ENCODE measurements around the gene SPNS2. TPM values are rescaled to one million over a fixed set of nuclear protein-coding genes. Genes with fewer than 3 reads are reported as not detected.
A peak's percentile ranks its signal among the peaks of the same experiment; 100 is the strongest.

The SPNS2 gene, protein sequence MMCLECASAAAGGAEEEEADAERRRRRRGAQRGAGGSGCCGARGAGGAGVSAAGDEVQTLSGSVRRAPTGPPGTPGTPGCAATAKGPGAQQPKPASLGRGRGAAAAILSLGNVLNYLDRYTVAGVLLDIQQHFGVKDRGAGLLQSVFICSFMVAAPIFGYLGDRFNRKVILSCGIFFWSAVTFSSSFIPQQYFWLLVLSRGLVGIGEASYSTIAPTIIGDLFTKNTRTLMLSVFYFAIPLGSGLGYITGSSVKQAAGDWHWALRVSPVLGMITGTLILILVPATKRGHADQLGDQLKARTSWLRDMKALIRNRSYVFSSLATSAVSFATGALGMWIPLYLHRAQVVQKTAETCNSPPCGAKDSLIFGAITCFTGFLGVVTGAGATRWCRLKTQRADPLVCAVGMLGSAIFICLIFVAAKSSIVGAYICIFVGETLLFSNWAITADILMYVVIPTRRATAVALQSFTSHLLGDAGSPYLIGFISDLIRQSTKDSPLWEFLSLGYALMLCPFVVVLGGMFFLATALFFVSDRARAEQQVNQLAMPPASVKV
- polyA plus RNA-seq: 39.7 and 57.5 TPM in 2 replicates
- 29.3 and 36.8 TPM in 2 replicates for polyA minus RNA-seq

DNA sequence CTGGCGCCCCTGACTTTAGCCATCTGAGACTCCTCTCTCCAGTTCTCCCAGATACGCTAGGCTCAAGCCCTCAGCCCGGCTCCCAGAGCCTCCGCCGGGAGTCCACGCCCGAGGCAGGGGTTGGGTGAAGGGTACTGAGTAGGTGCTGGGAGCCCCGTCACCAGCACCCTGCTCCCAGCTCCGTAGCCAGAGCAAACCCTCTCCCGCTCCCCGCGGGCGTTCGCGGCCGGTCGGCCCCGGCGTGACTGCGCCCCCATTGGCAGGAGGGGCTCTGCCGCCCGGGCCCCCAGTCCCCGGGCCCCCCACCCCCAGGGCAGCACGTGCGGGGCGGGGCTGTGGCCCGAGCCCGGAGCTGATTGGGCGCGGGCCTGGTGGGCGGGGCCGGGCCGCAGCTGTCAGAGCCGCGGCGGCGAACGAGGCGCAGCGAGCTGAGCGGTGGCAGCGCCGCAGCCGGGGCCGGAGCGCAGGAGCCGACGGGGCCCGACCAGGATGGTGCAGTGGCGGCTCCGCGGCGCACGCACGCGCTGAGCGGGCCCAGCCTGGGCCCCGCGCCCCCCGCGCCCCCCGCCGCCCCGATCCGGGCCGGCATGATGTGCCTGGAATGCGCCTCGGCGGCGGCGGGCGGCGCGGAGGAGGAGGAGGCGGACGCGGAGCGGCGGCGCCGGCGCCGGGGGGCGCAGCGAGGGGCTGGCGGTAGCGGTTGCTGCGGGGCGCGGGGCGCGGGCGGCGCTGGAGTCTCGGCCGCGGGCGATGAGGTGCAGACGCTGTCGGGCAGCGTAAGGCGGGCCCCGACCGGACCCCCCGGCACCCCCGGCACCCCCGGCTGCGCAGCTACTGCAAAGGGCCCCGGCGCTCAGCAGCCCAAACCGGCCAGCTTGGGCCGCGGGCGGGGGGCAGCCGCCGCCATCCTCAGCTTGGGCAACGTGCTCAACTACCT lies at the start of gene SPNS2:
Gene SPNS2 (plus strand): TSS at position 421 of the 937 bp plus-strand sequence. CDS start 167 bp downstream, at position 588.
- no peaks in the 10 kb centered on the region for H3K9me2 ChIP-seq (ENCODE audit: insufficient read depth, low read length)
- H3K4me3 ChIP-seq (ENCODE audit: low read length): peak within 1 kb of the TSS; percentile 97
- H3K27me3 ChIP-seq (ENCODE audit: insufficient read depth, low read depth, low read length): peaks cover 11% of the 10 kb centered on the region
- H3K9me3 ChIP-seq (ENCODE audit: low read length): no peaks in the 10 kb centered on the region
- H3F3A ChIP-seq (ENCODE audit: insufficient read depth, low read length, poor library complexity, severe bottlenecking): peaks cover 4% of the 10 kb centered on the region
- peaks cover 11% of the 10 kb centered on the region for H3K79me2 ChIP-seq (replicated peaks; ENCODE audit: insufficient read depth, low read length)
- H4K20me1 ChIP-seq (ENCODE audit: insufficient read depth): no peaks in the 10 kb centered on the region
- TF ChIP-seq, protein P1, sequence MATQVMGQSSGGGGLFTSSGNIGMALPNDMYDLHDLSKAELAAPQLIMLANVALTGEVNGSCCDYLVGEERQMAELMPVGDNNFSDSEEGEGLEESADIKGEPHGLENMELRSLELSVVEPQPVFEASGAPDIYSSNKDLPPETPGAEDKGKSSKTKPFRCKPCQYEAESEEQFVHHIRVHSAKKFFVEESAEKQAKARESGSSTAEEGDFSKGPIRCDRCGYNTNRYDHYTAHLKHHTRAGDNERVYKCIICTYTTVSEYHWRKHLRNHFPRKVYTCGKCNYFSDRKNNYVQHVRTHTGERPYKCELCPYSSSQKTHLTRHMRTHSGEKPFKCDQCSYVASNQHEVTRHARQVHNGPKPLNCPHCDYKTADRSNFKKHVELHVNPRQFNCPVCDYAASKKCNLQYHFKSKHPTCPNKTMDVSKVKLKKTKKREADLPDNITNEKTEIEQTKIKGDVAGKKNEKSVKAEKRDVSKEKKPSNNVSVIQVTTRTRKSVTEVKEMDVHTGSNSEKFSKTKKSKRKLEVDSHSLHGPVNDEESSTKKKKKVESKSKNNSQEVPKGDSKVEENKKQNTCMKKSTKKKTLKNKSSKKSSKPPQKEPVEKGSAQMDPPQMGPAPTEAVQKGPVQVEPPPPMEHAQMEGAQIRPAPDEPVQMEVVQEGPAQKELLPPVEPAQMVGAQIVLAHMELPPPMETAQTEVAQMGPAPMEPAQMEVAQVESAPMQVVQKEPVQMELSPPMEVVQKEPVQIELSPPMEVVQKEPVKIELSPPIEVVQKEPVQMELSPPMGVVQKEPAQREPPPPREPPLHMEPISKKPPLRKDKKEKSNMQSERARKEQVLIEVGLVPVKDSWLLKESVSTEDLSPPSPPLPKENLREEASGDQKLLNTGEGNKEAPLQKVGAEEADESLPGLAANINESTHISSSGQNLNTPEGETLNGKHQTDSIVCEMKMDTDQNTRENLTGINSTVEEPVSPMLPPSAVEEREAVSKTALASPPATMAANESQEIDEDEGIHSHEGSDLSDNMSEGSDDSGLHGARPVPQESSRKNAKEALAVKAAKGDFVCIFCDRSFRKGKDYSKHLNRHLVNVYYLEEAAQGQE (IDR thresholded peaks at IDR 0.05; ENCODE audit: borderline replicate concordance): no peak
- TF ChIP-seq POLR2AphosphoS5 (IDR thresholded peaks at IDR 0.05) (peak; percentile 92), RAD21 (conservative IDR thresholded peaks at IDR 0.05) (no peak), TAF1 (IDR thresholded peaks at IDR 0.05; ENCODE audit: low read depth) (peak; percentile 81), MXI1 (conservative IDR thresholded peaks at IDR 0.05; ENCODE audit: poor library complexity, severe bottlenecking) (peak; percentile 31), SMC3 (conservative IDR thresholded peaks at IDR 0.05; ENCODE audit: poor library complexity) (no peak), EZH2 (IDR thresholded peaks at IDR 0.05; ENCODE audit: borderline replicate concordance, insufficient read depth, low read length, poor library complexity, severe bottlenecking) (no peak)
- TF ChIP-seq, protein P2, sequence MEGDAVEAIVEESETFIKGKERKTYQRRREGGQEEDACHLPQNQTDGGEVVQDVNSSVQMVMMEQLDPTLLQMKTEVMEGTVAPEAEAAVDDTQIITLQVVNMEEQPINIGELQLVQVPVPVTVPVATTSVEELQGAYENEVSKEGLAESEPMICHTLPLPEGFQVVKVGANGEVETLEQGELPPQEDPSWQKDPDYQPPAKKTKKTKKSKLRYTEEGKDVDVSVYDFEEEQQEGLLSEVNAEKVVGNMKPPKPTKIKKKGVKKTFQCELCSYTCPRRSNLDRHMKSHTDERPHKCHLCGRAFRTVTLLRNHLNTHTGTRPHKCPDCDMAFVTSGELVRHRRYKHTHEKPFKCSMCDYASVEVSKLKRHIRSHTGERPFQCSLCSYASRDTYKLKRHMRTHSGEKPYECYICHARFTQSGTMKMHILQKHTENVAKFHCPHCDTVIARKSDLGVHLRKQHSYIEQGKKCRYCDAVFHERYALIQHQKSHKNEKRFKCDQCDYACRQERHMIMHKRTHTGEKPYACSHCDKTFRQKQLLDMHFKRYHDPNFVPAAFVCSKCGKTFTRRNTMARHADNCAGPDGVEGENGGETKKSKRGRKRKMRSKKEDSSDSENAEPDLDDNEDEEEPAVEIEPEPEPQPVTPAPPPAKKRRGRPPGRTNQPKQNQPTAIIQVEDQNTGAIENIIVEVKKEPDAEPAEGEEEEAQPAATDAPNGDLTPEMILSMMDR (IDR thresholded peaks at IDR 0.05; ENCODE audit: poor library complexity, severe bottlenecking): no peak
- peak within 1 kb of the TSS; percentile 75 for H2AFZ ChIP-seq (ENCODE audit: low read depth, low read length)
- peak within 1 kb of the TSS; percentile 81 for H3K27ac ChIP-seq (ENCODE audit: low read length)
- peak within 1 kb of the TSS; percentile 76 for H3K4me2 ChIP-seq (ENCODE audit: low read length)
- H3K9ac ChIP-seq (ENCODE audit: low read length): peak within 1 kb of the TSS; percentile 95
- no peaks in the 10 kb centered on the region for H3K36me3 ChIP-seq (ENCODE audit: insufficient read depth, low read length)

DNA sequence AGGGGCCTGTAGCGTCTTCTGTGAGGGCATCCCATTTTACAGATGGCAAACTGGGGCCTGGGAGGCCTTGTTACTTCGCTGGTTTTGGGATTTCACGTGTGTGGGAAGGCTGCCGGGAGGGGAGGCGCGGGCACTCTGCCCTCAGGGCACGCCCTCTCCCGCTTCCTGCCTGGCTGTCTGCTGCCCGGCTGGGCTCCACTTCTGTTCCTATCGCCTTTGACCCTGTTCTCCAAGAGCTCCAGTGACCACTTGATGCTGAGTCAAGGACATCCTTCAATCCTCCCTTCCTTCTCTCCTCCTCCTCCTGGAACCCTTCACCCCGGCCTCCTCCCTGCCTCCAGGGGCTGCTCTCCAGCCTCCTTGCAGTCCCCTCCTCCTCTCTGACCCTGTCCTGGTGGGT lies 48.9 kb upstream of the SPNS2 start:
- no peaks in the 10 kb centered on the region for H3F3A ChIP-seq (ENCODE audit: insufficient read depth, low read length, poor library complexity, severe bottlenecking)
- H3K4me2 ChIP-seq (ENCODE audit: low read length): no peak overlapping the region
- no peaks in the 10 kb centered on the region for H3K9me2 ChIP-seq (ENCODE audit: insufficient read depth, low read length)
- H3K27ac ChIP-seq (ENCODE audit: low read length): no peak overlapping the region
- H3K9ac ChIP-seq (ENCODE audit: low read length): no peak overlapping the region
- H3K9me3 ChIP-seq (ENCODE audit: low read length): no peaks in the 10 kb centered on the region
- H4K20me1 ChIP-seq (ENCODE audit: insufficient read depth): no peaks in the 10 kb centered on the region
- H3K27me3 ChIP-seq (ENCODE audit: insufficient read depth, low read depth, low read length): no peaks in the 10 kb centered on the region
- H3K79me2 ChIP-seq (replicated peaks; ENCODE audit: insufficient read depth, low read length): no peaks in the 10 kb centered on the region
- no peak for TF ChIP-seq EZH2 (IDR thresholded peaks at IDR 0.05; ENCODE audit: borderline replicate concordance, insufficient read depth, low read length, poor library complexity, severe bottlenecking)
- TF ChIP-seq TAF1 (IDR thresholded peaks at IDR 0.05; ENCODE audit: low read depth): no peak
- no peak for TF ChIP-seq MXI1 (conservative IDR thresholded peaks at IDR 0.05; ENCODE audit: poor library complexity, severe bottlenecking)
- TF ChIP-seq, protein P2 (IDR thresholded peaks at IDR 0.05; ENCODE audit: poor library complexity, severe bottlenecking): no peak
- no peak for TF ChIP-seq EP300 (conservative IDR thresholded peaks at IDR 0.05; ENCODE audit: poor library complexity, severe bottlenecking)
- TF ChIP-seq POLR2AphosphoS5 (IDR thresholded peaks at IDR 0.05): no peak
- no peak for TF ChIP-seq RAD21 (conservative IDR thresholded peaks at IDR 0.05)
- H2AFZ ChIP-seq (ENCODE audit: low read depth, low read length): no peak overlapping the region
- H3K4me3 ChIP-seq (ENCODE audit: low read length): no peak overlapping the region
- H3K36me3 ChIP-seq (ENCODE audit: insufficient read depth, low read length): no peaks in the 10 kb centered on the region
